ENCODE results near the gene PAQR4.

DNA sequence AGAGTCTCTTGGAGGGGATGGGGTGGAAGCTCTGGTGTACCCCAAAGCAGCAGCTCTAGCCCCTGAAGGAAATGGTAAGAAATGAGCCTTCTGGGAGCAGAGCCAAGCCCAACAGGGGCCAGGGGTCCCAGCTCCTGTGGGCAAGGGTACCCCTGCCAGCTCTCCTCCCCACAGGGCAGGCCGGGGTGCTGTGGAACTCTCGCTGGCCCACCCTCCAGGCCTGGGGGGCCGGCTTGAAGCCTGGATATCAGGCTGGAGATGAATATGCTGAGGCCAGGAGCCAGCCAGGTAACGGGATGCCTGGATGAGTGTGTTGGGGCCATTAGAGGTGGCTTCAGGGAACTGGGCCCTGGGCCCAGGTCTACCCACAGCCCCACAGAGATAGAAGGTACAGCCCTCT lies 31.4 kb downstream of the PAQR4 start:
- TF ChIP-seq, protein P1, sequence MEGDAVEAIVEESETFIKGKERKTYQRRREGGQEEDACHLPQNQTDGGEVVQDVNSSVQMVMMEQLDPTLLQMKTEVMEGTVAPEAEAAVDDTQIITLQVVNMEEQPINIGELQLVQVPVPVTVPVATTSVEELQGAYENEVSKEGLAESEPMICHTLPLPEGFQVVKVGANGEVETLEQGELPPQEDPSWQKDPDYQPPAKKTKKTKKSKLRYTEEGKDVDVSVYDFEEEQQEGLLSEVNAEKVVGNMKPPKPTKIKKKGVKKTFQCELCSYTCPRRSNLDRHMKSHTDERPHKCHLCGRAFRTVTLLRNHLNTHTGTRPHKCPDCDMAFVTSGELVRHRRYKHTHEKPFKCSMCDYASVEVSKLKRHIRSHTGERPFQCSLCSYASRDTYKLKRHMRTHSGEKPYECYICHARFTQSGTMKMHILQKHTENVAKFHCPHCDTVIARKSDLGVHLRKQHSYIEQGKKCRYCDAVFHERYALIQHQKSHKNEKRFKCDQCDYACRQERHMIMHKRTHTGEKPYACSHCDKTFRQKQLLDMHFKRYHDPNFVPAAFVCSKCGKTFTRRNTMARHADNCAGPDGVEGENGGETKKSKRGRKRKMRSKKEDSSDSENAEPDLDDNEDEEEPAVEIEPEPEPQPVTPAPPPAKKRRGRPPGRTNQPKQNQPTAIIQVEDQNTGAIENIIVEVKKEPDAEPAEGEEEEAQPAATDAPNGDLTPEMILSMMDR (IDR thresholded peaks at IDR 0.05): no peak
- TF ChIP-seq POLR2A (IDR thresholded peaks at IDR 0.05): no peak

Data from body of pancreas (tissue), 4 donors.